Caco-2 (cell line): Measurements from ENCODE around the gene KCND3. TPM values are rescaled to one million over a fixed set of nuclear protein-coding genes. Genes with fewer than 3 reads are reported as not detected.

ENCODE experiments used
- BruUV-seq: library from RNA; stranded (reverse); fragments of 400-500 nt; replicated peaks from 2 replicates; lab custom pipeline; 2021; lab: Mats Ljungman, UMichigan
- CTCF ChIA-PET: fragments of 300-600 bp; sonication (Branson Sonifier 250); formaldehyde crosslinking; loops from one replicate; lab custom pipeline; 2022; ENCODE audit warnings: antibody characterized with exemption; lab: Charles Lee
- POLR2A ChIA-PET: fragments of 300-600 bp; sonication (Branson Sonifier 250); formaldehyde crosslinking; loops from one replicate; lab custom pipeline; 2022; ENCODE audit warnings: antibody characterized with exemption; lab: Charles Lee
- DNase-seq, 2 experiments: peaks; one replicate each; pipeline versions ENCODE4 v3.0.0 to v3.0.0-alpha.2; 2020 to 2022
- H3K27me3 ChIP-seq: replicated peaks from 2 replicates; pipeline ENCODE4 v1.6.0; 2011; ENCODE audit warnings: low read length; ENCODE audit not compliant: control insufficient read depth, insufficient read depth
- H3K36me3 ChIP-seq: 2 replicates; pipeline ENCODE4 v1.5.1; 2011; ENCODE audit warnings: low read length; ENCODE audit not compliant: control insufficient read depth, insufficient read depth
- H3K4me1 ChIP-seq: fragments of 250-450 bp; sonication (Bioruptor Pico); 2 replicates; pipeline ENCODE4 v1.5.1; 2020; ENCODE audit warnings: mild to moderate bottlenecking
- H3K4me3 ChIP-seq: 2 replicates; pipeline ENCODE4 v1.5.1; 2011; ENCODE audit warnings: low read depth, mild to moderate bottlenecking, control low read depth, low read length
- H3K9me3 ChIP-seq: fragments of 250-450 bp; sonication (Bioruptor Pico); 2 replicates; pipeline ENCODE4 v1.5.1; 2020; ENCODE audit warnings: mild to moderate bottlenecking, moderate library complexity
- H3K27ac Mint-ChIP-seq: one replicate; pipeline ENCODE4 v1.8.0; 2022; ENCODE audit warnings: mixed read lengths; ENCODE audit not compliant: unreplicated experiment
- H3K27me3 Mint-ChIP-seq: one replicate; pipeline ENCODE4 v1.8.0; 2022; ENCODE audit warnings: mixed read lengths; ENCODE audit not compliant: insufficient read depth, unreplicated experiment
- H3K36me3 Mint-ChIP-seq: one replicate; pipeline ENCODE4 v1.8.0; 2022; ENCODE audit warnings: mild to moderate bottlenecking, mixed read lengths; ENCODE audit not compliant: insufficient read depth, unreplicated experiment
- H3K4me1 Mint-ChIP-seq: one replicate; pipeline ENCODE4 v1.8.0; 2022; ENCODE audit warnings: low read depth, mixed read lengths; ENCODE audit not compliant: unreplicated experiment
- H3K4me3 Mint-ChIP-seq: one replicate; pipeline ENCODE4 v1.8.0; 2022; ENCODE audit warnings: mild to moderate bottlenecking, moderate library complexity, mixed read lengths; ENCODE audit not compliant: unreplicated experiment
- H3K9me3 Mint-ChIP-seq: one replicate; pipeline ENCODE4 v1.8.0; 2022; ENCODE audit warnings: mixed read lengths; ENCODE audit not compliant: unreplicated experiment
- CTCF ChIP-seq, 2 experiments: fragments of 200-600 bp in 1 of 2; IDR thresholded peaks; 1 replicate in 1 of 2; 2 replicates in 1 of 2; pipeline versions ENCODE4 v1.5.1 to v1.8.0; 2011 to 2022; ENCODE audit warnings: antibody characterized with exemption in 1 of 2, control low read depth in 1 of 2, inconsistent platforms in 1 of 2, low read depth in 1 of 2, low read length in 1 of 2, mild to moderate bottlenecking in 1 of 2, moderate library complexity in 1 of 2; ENCODE audit not compliant: insufficient read depth in 1 of 2, severe bottlenecking in 1 of 2, unreplicated experiment in 1 of 2
- intact Hi-C: fragments of 100-400 bp; cut with micrococcal nuclease; formaldehyde crosslinking; loops from one replicate; pipeline ENCODE4 v1.10.0; 2022; ENCODE audit not compliant: unreplicated experiment
- total RNA-seq: library from RNA; stranded (reverse); gene quantifications from 2 replicates; pipeline ENCODE4 v1.2.3, GENCODE V29; 2022

The KCND3 gene
- total RNA-seq, 1 experiment from 2014 or later, result 5.1 TPM

DNA sequence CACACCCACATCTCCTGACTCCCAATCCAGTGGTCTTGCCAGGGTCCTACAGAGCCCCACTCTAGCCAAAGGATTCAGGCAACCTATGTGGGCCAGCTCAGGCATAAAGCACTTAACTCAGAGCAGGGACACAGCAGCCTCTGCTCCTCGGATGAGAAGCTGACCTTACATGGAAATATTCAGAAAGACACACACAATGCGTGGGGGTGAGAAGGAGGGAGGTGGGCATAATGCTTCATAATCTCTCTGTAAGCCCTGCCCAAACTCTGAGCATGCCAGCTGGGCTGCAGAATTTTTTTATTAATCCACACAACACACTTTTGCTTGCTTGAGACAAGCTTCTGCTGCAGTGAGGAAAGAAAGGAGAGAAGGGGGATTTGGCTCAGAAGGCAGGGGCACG is 21.6 kb downstream of the KCND3 start:
- H3K27ac Mint-ChIP-seq, result no peak overlapping the region
- no peaks in the 10 kb centered on the region for H3K36me3 ChIP-seq
- no peaks in the 10 kb centered on the region for H3K9me3 ChIP-seq
- H3K27me3 Mint-ChIP-seq, result no peaks in the 10 kb centered on the region
- H3K4me1 ChIP-seq, result no peaks in the 10 kb centered on the region
- intact Hi-C loops, result no loop called here
- no peaks in the 10 kb centered on the region for H3K9me3 Mint-ChIP-seq
- DNase-seq, result no peak
- no peak overlapping the region for H3K4me3 Mint-ChIP-seq
- no peaks in the 10 kb centered on the region for H3K4me1 Mint-ChIP-seq
- no peak overlapping the region for H3K4me3 ChIP-seq
- POLR2A ChIA-PET, result no interaction called here
- no peaks in the 10 kb centered on the region for H3K27me3 ChIP-seq
- no peaks in the 10 kb centered on the region for H3K36me3 Mint-ChIP-seq
- no TSS peak for BruUV-seq
- CTCF ChIA-PET, result no interaction called here
- TF ChIP-seq CTCF (IDR thresholded peaks at IDR 0.05; ENCODE audit: insufficient read depth in 1 of 2, low read depth in 1 of 2, low read length in 1 of 2, severe bottlenecking in 1 of 2, unreplicated experiment in 1 of 2), result no peak

DNA sequence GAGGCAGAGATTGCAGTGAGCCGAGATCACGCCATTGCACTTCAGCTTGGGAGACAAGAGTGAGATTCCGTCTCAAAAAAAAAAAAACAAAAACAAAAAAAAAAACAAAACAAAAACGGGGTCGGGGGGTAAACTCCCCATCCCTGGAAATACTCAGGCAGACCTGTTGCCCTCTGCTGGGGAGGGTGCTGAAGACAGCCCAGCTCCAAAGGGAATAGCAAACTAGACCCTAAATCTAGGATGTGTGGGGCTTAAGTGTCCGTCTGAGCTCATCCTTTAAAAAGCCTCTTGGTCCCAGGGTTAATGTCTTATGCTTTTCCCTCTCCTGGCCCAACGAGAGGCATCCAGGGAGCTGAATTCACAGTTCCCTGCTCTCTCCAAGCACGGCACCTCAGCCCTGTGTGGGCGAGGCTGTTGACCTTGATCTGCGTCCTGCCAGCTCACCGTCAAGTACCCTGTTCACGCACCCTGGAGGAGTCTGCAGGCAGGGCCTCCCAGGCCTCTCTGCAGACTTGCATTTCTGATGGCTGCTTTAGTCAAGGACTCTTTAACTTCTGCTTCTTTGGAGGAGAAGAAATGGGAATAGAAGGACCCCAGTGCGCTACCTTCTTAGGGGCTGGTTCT is 22.3 kb downstream of the KCND3 start:
- H3K36me3 ChIP-seq, result no peaks in the 10 kb centered on the region
- TF ChIP-seq CTCF (IDR thresholded peaks at IDR 0.05; ENCODE audit: insufficient read depth in 1 of 2, low read depth in 1 of 2, low read length in 1 of 2, severe bottlenecking in 1 of 2, unreplicated experiment in 1 of 2), result no peak
- no peaks in the 10 kb centered on the region for H3K27me3 ChIP-seq
- no peak overlapping the region for H3K4me3 ChIP-seq
- H3K36me3 Mint-ChIP-seq, result no peaks in the 10 kb centered on the region
- no peaks in the 10 kb centered on the region for H3K9me3 ChIP-seq
- H3K4me1 ChIP-seq, result no peaks in the 10 kb centered on the region
- ChIA-PET CTCF (no interaction called here), POLR2A (no interaction called here)
- no peaks in the 10 kb centered on the region for H3K27me3 Mint-ChIP-seq
- intact Hi-C loops, result no loop called here
- no peaks in the 10 kb centered on the region for H3K9me3 Mint-ChIP-seq
- H3K4me3 Mint-ChIP-seq, result no peak overlapping the region
- no peak overlapping the region for H3K27ac Mint-ChIP-seq
- no peaks in the 10 kb centered on the region for H3K4me1 Mint-ChIP-seq
- DNase-seq, result no peak
- BruUV-seq, result no TSS peak

GRCh38 chr1:111965781-111966443 is 23.6 kb downstream of the KCND3 start:
- Histone ChIP-seq H3K27me3 (no peaks in the 10 kb centered on the region), H3K4me1 (no peaks in the 10 kb centered on the region), H3K9me3 (no peaks in the 10 kb centered on the region), H3K36me3 (no peaks in the 10 kb centered on the region), H3K4me3 (no peak overlapping the region)
- Mint-ChIP-seq H3K36me3 (no peaks in the 10 kb centered on the region), H3K4me3 (no peak overlapping the region), H3K9me3 (no peaks in the 10 kb centered on the region), H3K27me3 (no peaks in the 10 kb centered on the region), H3K4me1 (no peaks in the 10 kb centered on the region), H3K27ac (no peak overlapping the region)
- TF ChIP-seq CTCF (IDR thresholded peaks at IDR 0.05; ENCODE audit: insufficient read depth in 1 of 2, low read depth in 1 of 2, low read length in 1 of 2, severe bottlenecking in 1 of 2, unreplicated experiment in 1 of 2), result no peak
- CTCF ChIA-PET, result no interaction called here
- no TSS peak for BruUV-seq
- POLR2A ChIA-PET, result no interaction called here
- intact Hi-C loops, result no loop called here
- DNase-seq, result no peak
